HK-2 (cell line): ENCODE measurements around the gene METTL6.
"Not testable (repeated sequence)": the region's sequence is repeated elsewhere in the genome, so short reads cannot be mapped to it uniquely, and the experiment has no call there.

Source experiments
- DNase-seq: peaks from one replicate; pipeline ENCODE4 v3.0.0-alpha.2; 2018; ENCODE audit not compliant: unreplicated experiment

Gene METTL6

DNA sequence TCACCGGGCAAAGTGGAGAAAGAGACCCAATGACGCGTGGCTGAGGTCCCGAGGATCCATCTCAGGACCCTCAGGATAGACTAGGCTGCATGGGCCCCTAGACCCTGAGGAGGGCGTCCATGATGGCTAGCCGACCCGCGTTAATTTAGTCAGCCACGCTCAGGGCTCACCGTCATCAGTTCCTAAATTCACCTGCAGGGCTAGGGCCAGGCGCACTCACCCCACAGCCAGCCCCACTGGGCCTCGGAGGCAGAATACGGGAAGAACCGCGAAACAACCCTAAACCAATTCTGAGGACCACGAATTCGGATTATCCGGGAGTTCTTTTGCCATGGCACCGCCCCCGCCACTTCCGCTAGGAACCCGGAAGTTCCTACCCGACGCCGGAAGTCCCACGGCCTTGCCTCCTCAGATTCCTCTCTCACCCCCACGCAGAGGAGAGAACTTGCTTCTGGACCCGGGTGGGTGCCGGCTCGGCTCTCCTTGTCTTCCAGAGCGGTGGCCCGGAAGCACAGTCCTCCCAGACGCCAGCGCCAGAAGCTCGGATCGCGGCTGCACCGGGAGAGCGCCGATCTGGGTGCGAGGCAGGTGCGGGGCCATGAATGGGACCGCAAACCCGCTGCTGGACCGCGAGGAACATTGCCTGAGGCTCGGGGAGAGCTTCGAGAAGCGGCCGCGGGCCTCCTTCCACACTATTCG is at the start of gene METTL6, which contains the start of gene EAF1:
Gene METTL6, minus strand, starts transcription at position 363 of the 699 bp plus-strand sequence. CDS start 1,033 bp downstream, outside the sequence.
Gene EAF1, plus strand, starts transcription at position 417 of the 699 bp plus-strand sequence. Its CDS starts 182 bp downstream, at position 599.
- DNase-seq = peak; percentile 70

- no peak for DNase-seq
Measured at GRCh38 chr3:15476378-15476777, 49.0 kb upstream of the METTL6 start.

- no peak for DNase-seq
Measured at GRCh38 chr3:15475161-15475560, 47.8 kb upstream of the METTL6 start.

DNA sequence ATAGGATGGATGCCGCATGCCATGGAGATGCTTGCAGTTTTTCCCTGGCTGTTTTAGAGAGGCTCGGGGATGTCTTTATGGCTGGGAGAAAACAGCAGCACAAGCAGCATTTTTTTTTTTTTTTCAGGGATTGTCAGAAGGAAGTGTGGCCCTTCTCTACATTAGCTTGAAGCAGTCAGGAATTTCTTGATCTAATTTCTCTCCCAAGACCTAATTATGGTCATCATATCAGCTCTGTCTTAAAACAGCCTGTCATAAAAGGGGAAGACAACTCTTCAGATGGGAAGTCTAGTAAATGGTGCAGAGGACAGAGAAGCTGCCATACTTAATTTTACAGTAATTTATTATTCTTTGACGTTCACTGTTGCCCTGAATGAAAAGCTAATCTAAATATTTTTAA is 44.5 kb upstream of the METTL6 start:
- DNase-seq = no peak

DNA sequence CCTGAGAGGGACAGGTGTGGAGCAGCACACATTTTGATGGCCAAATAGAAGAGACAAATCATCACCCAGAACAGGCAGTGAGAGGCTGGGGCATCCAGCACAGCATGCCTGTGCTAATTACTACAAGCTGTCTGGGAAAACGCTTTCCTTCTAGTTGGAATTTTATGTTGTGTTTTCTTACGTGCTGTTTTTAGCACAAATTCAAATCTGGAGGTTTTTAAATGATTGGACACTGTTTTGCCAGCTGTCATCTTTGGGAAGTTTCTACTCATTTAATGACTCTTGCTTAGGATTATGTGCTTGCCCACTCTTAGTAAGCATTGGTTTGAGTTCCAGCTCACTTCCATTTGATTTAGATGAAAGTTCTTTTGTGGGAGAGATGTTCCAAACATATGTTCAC is 43.5 kb upstream of the METTL6 start:
- DNase-seq = no peak

GRCh38 chr3:15470261-15470660 is 42.9 kb upstream of the METTL6 start:
- DNase-seq = no peak

- no peak for DNase-seq
Measured at GRCh38 chr3:15467227-15468181, 40.2 kb upstream of the METTL6 start.

DNA sequence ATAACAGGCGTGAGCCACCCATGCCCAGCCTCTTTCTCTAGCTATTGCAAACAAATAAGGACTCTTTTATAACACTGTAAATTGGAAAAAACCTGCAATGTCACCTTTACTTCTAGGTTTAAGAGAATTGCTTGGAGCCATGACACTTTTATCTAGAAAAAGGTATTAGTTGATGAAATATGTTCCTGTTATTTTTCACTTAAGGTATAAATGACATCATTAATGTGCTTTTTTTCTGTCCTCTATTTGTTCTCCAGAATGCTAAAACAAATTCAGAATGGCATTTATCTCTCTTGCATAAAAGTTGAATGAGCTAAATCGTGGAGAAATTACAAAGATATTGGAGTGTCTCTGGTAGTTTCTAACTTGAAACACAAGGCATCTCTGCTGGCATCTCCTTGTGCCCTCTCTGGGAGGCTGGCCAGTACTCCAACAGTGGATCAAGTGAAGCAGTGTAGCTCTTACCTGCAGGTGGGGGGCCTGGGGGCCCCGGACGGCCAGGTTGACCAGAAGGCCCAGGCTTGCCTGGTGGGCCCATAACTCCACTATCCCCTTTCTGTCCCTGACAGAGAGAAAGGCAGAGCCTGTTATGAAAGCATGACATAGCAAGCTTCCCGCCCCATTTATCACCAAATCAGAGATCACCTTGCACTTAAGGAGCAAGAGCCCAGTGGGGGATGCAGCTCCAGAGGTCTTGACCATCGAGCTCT is 38.7 kb upstream of the METTL6 start:
- DNase-seq = no peak

GRCh38 chr3:15462451-15462850 is 35.1 kb upstream of the METTL6 start:
- DNase-seq = no peak

GRCh38 chr3:15460891-15461531 is 33.7 kb upstream of the METTL6 start:
- no peak for DNase-seq

GRCh38 chr3:15458212-15458780 is 31.0 kb upstream of the METTL6 start:
- DNase-seq = no peak

DNA sequence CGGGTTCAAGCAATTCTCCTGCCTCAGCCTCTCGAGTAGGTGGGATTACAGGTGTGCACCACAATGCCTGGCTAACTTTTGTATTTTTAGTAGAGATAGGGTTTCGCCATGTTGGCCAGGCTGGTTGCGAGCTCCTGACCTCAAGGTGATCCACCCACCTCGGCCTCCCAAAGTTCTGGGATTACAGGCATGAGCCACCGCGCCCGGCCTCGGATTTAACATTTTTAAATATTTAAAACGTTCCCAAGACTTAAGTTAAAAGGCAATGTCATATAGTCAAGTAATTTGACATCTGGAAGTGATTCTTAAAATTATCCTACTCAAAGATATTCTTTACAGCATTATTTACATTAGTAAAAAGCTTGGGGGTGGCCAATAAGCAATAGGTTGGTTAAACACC is 29.6 kb upstream of the METTL6 start:
- DNase-seq = not testable (repeated sequence)

DNA sequence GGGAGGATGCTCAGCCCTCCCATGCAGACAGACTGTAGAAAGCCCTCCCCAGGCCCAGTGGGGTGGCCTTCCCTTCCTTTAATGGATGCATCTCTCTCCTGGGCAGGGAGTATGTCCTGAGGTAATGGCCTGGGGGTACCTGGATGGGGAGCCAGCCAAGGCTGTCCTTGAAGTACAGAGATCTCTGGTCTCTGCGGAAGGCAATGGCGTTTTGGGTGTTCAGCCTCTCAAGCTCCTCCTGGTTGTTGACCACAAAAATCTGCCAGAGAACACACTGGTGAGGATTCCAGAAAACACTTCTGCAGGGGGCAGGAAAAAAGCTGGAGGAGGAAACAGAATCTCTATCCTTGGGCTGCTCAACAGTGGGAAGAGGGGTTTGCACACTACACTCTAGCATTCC is 29.0 kb upstream of the METTL6 start:
- DNase-seq = no peak

DNA sequence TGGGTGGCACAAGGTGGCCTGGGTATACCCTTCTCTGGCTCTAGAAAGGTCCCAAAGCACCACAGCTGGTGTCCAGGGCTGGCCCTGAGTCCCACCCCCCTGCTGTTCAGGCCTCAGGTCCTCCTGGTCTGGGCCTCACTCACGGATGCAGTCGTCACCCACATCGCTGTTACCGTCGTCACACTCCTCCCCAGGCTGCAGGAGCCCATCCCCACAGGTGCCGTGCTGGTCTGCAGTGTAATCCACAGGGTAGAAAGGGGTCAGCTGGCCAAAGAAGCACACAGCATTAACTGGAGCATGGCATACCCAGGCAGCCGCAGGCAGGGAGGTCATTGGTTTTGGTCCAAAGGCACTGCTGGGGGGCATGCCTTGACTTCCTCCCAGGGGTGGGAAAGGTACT is 28.4 kb upstream of the METTL6 start:
- no peak for DNase-seq

GRCh38 chr3:15454965-15455364 is 27.6 kb upstream of the METTL6 start:
- no peak for DNase-seq

GRCh38 chr3:15453991-15454625 is 26.8 kb upstream of the METTL6 start:
- no peak for DNase-seq

DNA sequence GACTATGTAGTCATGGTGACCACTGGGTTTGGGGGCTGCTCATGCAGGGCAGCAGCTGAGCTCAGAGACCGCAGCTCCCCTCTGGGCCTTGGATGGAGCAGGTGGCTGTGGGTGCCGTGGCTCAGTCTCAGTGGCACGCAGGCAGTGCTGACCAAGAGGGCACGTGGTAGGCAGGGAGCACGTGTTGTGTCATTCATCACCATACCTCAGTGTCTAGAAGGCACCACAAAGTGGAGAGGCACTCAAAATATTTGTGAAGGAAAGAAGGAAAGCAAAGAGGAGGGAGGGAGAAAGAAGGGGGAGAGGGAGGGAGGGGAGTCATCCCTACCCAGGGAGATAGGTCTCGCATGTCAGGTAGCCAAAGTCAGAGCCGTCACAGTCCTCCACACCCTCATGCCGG is 26.2 kb upstream of the METTL6 start:
- no peak for DNase-seq

DNA sequence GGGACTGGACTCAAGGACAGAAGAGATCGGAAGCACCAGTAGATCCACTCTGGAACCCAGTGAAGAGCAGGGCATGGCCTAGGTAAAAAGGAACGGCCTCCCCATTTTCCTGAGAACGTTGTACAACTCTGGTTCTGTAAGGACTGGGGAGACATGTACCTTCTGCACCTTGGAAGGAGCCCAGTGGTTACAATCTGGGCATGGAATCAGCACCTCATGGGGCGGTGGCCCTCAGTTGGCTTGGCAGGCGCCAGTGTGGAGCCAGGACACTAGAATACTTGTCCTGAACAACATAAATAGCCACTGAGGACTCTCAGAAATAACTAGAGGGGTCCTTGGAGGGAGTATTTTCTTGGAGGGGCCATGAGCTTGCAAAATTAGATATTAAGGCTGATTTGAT is 25.6 kb upstream of the METTL6 start:
- no peak for DNase-seq

- DNase-seq = no peak
Measured at GRCh38 chr3:15452156-15452555, 24.8 kb upstream of the METTL6 start.

- DNase-seq = no peak
Measured at GRCh38 chr3:15451216-15452113, 24.1 kb upstream of the METTL6 start.
